HS-27A (cell line): ENCODE measurements around the gene DMBT1.

ENCODE experiments used
- DNase-seq: peaks from one replicate; pipeline ENCODE4 v3.0.0-alpha.2; 2012; ENCODE audit warnings: low read depth, missing footprints

DMBT1 gene

DNA sequence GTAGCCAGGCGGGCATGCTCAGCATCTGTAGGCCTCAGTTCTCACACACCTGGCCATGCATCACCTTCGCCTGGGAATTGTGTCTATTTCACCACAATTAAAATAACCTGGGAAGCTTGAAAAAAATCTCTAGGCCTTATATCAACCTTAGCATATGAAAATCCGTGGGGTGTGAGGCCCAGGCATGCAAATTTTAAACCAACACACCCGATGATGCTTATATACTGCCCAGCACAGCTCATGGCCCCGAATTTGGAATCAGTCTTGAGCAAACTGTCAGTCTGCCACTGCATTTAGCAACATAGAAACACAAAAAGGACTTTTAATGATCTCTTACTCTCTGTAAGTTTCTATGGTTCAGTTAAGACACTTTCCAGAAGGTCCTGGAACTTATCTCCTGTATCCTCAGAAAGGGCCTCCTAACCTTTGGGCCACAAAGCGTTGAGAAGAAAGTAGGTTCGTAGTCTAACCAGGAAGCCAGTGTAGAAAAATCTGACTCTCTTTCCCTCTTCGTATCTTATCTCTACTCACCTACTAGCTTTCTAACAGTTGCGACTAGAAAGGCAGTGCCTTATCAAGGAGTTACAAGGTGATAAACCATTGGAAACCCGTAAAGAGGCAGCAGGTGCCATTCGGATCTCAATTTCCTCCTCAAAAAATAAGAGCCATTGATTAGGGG is 12.0 kb upstream of the DMBT1 start:
- DNase-seq: no peak

DNA sequence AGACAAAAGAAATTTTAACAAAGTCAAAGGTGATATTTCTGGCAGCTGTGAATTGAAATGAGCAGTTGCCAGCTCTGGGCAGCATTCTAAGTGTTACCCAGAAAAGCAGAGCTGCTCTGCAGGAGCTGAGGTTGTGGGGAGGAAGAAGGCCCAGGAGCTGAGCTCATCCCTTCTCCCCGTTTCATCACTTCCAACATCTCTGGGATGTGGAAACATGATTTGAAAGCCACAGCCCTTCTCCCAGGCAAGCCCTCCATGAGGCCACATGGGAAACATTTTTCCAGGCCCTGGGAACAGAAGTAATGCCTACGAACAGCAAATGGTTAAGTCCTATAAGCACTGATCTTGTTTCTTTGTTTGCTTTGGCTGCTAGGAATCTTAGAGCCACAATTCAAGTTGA is 10.9 kb upstream of the DMBT1 start:
- DNase-seq: no peak

DNA sequence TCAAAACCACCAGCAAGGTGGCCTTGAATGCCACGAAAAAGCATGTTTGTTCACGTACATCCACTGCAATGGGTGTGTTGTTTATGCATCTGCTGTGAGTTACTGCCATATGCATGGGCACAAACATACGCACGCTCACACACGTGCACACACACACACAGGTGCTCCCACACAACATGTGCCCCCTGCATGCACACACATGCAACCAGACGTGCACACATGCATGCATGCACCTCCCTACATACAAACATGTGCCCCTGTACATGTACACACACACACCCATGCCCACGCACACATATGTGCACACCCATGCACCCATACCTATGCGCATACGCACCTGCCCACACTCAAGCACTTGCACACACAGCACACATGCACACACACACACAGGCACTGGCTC is 10.1 kb upstream of the DMBT1 start:
- no peak for DNase-seq

DNA sequence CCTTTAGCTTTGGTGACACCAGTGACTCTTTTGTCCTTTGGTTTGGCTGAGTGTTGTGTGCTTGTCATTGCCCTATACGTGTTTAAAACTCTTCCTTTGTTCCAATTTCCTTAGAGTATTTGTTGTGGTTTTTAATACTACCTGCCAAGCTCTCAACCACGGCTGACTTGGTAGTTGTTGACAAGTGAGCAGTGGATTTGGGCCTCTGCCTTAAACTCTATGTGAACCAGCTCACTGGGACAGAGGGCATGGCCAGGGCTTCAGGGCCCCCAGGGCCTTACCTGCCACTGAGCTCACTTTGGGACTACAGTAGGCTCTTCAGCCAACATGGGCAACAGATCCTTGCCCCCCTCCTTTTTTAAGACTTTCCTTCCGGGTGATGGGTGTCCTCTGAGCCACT is 9.6 kb upstream of the DMBT1 start:
- DNase-seq: no peak

DNA sequence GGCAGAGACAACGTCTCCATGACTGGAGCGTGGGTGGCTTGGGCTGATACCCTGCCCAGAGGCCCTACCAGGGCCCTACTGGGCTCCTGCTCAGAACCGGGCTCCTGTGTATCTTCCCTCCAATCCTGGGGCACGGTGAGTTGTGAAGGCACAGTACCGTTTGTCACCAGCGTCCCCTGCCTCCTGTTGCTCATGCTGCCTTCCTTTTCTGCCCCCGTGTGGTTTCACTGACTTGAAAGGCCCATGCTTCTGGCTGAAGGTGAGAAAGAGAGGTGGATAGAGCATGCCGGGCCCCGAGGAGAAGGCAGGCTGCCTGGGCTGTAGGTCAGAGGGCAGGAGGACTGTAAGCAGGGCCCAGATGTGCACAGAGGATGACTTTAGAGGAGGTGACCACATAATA is 9.1 kb upstream of the DMBT1 start:
- DNase-seq: no peak

DNA sequence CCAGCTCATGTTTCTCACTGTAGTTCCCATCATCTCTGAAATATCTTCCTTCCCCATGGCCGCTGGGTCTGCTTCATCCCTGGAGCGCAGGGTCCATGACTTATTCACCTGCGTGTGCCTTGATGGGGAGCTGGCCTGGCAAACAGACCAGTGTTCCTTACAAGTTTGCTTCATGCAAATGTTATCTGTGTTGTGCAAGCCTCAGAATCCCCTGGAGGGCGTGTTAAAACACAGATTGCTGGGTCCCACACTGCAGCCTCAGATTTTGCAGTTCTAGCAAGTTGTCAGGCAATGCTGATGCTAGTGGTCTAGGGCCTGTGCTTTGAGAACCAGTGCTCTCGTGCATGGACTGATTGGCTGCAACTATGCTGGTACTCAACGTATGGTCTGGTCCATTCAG is 7.2 kb upstream of the DMBT1 start:
- no peak for DNase-seq

DNA sequence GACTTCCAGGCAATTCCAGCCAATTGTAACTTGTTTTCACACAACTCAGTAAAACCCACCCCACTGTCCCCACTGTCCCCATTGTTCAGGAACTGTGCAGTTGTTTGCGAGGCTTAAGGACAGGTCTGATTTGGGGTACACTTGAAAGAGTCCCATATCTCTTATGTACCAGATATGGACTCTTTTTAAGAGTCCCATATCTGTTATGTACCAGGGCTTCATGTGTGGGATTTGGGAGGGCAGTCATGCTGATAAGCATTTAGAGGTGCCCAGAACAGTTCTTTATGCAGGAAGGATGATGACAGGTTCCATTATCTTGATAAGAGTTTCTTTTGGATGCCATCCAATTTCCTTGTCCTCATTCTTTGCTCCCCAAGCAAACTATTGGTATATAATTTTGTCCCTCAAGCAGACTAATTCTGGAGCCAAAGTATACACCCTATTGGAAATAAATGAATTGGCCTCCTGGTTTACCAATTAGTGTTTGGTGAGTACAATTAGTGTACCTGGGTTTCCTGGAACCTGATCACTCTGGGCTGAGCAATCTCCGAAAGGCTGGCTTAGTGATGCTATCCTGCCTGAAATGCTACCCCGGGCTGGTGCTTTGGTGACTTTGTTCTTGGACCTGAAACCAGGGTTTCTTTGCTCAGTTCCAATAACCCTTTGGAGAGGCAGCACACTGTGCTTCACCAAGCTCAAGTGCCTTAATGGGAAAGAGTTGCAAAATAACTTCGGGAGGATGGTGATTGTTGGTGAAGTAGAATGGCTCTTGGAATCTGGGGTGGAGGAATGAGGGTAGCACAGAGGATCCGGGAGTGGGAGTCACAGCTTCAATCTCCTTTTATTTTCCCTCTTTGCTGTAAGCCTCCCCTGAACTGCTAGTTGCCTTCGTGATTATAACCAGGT is 6.2 kb upstream of the DMBT1 start:
- no peak for DNase-seq

DNA sequence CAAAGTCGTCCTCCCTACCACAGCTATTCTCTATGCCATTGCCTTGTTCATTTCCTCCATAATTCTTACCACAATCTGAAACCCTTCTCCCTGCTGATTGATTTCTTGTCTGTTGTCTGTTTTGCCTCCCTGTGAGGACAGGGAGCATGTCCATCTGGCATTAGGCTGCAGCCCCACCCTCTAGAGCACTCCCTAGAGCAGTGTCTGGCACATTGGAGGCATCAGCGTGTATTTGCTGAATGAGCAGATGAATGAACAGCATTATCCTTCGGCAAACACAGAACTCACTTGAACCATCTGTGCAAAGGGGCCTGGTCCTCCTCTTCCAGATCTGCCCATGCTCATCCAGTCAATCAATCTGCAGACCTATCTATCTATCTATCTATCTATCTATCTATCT is 5.1 kb upstream of the DMBT1 start:
- no peak for DNase-seq

DNA sequence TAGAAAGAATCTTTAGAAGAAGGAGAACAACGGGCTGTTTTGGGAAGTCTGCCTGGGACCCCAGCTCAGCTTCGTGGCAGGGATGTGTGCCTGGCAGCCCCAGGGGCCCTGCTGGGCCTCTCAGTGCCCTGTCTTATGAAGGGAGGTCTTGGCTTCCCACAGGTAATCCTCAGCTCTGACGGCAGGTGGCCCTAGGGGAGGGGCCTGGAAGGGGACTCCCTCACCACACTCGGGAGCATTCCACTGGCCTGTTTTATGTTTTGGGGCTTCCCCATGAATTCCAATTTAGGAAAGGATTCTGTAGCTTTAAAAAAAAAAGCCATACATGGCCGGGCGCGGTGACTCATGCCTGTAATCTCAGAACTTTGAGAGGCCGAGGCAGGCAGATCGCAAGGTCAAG is 3.0 kb upstream of the DMBT1 start:
- DNase-seq: no peak

DNA sequence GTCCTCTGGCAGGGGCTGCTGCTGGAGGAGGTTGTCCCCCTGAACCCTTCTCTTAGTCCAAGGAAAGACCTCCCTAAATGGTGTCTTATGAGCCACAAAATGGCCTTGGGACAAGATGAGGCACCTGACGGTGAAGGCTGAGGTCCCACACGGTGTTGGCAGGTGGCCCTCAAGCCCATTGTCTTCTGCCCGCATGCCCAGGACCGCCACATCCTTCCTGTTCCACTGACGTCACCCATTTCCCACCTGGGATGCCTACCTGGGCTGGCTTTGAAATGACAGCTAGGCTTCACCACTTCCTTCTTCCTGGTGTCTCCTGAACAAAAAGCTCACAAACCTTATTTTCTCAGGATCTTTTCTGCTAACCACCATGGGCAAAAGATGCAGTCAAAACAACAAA is 2.1 kb upstream of the DMBT1 start:
- DNase-seq: no peak

DNA sequence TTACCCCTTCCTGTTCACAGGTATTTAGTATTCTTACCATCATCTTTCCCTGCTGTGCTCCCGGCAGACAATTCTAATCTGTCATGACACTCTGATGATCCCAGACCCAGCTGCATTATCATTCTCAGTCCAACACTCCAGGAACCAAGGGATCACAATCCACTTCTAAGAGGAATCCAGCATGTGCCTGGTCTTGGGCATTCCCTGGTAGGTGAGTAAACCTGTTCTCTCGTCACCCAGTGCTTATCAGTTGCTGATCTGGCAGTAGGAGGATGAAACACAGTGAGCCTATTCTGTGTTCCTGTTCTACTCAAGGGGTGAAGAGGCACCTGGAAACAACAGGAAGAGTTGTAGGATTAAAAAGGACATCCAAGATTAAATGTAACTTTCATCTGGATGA is 1.3 kb upstream of the DMBT1 start:
- no peak for DNase-seq

DNA sequence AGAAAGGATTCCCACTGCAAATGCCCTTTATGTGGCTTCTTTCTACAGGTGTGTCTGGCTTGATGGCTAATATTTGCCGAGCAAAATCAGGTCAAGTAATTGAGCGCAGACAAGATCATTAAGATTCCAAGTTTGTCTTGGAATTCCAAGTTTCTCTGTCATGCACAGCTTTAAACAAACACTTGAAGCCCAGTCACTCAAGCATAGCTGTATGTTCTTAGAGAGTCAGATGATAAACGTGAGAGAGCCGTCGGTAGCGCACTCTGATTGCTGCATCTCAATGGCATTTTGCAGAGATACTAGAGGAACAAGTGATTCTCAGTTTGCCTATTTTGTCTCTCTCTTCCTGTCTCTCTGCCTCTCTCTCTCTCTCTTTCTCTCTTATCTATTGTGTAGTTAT is 658 bp downstream of the DMBT1 start:
- DNase-seq: no peak

DNA sequence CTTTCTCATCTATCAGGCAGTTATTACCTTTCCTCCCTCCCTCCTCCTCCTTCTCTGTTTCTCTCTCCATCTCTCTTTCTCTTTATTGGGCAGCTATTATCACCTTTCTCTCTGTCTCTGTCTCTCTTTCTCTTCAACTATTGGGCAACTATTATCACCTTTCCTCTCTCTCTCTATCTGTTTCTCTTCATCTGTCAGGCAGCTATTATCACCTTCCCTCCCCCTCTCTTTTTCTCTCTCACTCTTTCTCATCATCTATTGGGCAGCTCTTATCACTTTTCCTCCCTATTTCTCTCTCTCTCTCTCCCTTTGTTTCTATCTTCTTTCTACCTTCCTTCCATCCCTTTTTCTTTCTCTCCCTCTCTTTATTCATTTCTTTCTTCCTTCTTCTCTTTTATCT is 1.2 kb downstream of the DMBT1 start:
- DNase-seq: no peak

DNA sequence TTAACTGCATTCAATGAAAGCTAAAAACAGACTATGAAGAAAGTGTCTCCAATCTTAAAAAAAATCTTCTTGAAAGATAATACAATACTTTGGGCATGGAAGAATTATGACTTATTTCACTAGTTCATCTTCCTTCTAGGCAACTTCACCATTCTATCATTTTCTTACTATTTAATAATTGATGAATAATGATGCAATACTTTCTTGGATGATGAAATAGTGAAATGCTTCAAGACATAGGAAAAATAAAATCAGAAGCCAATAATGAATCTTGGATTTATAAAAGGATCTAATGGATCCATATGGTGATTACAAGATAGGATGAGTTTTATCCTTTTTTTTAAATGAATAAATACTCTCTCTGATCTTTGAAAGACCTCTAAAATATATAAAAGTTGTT is 4.4 kb downstream of the DMBT1 start:
- DNase-seq: no peak

DNA sequence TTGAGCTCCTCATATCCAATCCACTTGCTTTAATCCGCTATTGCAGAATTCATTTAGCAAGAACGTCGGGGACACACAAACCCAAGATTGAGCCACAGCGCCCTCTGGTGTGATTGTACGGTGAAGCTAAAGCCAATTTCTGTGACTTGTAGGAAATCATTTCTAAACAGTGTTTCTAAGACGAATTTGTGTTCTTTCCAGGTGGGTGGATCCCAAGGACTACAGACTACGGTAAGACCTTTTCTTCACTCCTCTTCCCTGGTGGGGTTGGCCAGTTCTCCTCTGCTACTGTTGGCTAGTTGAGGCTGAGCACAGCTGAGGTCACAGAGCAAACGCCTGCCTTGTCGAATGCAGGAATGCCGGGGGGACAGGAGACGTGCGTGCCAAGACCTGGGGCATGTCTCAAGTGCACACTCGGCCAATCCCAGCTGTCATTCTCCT is 5.2 kb downstream of the DMBT1 start:
- peak; percentile 38 for DNase-seq

DNA sequence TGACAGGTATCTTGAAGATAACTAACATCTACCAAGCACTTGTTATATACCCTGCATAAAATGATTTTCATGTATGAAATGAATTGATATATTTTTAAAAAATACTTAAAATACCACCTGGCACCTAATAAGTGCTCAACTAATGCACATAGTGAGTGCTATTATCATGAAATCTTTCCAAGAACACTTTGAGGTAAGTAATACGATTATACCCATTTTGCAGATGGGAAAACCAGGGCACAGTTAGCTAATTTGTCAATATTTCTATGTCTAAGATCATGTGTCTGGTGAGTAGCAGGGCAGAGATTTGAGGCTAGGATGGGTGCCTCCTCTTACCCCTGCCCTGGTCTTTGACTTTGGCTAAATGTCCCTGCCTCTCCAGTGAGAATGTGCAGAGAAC is 6.1 kb downstream of the DMBT1 start:
- DNase-seq: no peak

DNA sequence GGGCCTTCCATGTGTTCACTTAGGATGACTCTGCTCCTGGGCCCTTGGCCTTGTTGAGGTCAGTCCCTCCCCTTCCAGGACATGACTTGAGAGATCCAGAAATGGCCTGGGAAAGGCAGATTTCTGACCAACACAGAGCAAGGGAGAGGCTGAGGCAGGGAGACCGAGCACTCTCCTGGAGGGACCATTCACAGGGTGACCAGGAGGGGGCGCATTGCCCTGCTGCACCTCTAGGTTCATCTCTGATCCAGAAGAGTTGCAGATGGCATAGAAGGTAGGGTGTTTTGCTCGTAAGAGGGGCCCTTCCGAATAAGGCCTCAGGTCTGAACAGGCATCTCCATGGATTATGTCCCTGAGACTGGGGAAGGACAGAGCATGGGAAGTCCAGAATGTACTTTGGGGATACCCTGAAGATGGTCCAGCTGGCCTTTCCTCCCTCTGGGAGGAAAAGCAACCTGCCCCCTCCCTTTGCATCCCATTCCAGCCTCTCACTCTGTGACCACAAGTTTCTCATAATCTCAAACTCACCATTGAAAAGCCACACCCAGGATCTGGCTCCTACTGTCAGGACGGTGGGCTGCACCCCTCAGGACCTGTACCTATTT is 6.6 kb downstream of the DMBT1 start:
- DNase-seq: no peak

DNA sequence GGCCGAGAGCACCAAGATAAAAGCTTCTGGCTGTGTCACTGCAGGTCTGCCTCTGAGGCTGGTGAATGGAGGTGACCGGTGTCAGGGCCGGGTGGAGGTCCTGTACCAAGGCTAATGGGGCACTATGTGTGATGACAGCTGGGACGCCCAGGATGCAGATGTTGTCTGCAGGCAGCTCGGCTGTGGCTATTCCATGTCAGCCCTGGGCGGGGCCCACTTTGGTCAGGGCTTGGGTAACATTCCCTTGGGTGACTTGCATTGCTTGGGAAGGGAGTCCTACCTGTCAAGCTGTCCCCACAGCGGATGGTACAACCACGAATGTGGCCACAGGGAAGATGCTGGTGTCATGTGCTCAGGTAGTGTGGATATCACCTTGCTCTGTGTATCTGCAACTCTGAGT is 8.0 kb downstream of the DMBT1 start:
- no peak for DNase-seq

DNA sequence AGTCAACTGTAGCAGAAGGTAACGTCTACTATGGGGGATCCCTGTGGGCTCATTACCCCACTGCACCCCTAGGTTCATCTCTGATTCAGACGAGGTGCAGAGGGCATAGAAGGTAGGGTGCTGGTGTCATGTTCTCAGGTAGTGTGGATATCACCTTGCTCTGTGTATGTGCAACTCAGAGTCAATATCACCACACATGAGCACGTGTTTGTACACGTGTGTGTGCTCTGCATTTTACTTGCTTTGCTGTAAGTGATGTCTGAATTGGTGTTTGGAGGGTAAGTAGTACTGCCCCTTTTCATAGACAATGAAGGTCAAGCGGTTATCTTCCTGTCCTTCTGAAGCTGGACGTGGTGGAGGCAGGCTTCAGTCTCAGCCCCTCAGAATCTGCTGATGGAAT is 10.4 kb downstream of the DMBT1 start:
- DNase-seq: no peak

DNA sequence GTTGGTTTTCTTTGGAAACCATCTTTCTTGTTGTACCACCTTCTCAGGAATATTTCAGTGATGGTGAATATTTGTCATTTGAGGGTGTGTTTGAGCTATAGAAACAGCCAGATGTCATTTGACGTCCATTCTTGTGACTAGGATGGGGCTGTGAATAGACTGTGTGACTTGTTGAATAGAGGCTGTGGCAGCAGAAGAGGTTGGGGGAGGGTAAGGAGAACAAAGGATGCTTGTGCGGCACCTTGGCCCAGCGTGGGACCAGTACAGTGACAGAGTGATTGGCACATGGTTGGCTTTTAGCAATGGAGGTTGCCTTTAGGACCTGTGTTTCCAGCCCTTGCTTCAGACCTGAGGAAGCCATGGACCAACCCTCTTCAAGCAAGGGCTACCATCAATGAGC is 11.3 kb downstream of the DMBT1 start:
- DNase-seq: no peak

DNA sequence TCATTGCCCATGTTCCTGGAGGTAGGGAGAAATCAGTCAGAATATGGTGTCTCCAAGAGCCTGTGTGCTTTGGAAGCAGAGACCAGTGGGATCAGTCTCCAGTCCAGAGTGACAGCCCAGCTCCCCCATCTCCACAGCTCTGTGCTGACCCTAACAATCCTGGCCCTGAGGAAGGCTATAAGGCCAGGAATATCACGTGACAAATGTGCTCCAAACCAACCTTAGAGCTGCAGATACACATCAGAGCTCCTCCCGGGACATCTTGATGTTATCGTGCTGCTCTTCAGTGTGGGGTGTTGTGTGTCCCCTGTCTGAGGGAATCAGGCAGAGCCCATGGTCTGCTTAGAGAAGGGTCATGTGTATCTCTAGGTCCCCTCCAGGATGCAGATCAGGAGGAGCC is 15.2 kb downstream of the DMBT1 start:
- no peak for DNase-seq

DNA sequence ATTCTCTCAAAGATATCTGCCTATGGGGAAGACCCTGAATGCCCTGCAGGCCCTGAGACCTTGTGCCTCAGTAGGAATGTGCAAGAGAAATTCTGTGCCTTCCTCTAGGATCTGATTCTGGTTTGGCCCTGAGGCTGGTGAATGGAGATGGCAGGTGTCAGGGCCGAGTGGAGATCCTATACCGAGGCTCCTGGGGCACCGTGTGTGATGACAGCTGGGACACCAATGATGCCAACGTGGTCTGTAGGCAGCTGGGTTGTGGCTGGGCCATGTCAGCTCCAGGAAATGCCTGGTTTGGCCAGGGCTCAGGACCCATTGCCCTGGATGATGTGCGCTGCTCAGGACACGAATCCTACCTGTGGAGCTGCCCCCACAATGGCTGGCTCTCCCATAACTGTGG is 15.7 kb downstream of the DMBT1 start:
- DNase-seq: no peak

DNA sequence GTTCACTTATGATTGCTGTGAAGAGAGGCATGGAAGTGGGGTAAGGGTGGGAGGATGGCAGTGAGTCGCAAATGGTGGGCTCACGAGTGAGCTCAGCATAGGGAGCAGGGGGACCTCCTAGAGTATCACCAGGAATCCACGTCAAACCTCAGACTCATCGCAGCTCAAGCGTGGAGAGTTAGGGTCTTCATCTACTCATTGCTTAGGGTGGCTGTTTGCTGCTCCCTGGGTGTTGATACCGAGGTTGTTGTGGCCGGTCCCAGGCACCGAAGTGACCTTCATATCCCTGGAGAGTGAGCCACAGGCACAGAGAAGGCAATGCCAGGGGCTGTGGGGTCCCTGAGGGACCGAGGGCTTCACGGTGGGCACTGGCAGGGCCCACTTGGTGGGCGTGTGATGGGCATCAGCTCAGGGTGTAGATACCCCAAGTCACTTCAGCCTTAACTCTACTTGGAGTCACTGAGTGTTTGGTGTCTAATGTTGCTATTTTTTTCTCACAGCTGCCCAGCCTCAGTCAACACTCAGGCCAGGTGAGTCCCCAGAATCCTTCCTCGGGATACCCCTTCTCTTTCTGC is 16.8 kb downstream of the DMBT1 start:
- no peak for DNase-seq
